ENCODE data around the gene MAPT. TPM values are rescaled to one million over a fixed set of nuclear protein-coding genes. Genes with fewer than 3 reads are reported as not detected.
A peak's percentile ranks its signal among the peaks of the same experiment; 100 is the strongest.
"Not testable (repeated sequence)": the region's sequence is repeated elsewhere in the genome, so short reads cannot be mapped to it uniquely, and the experiment has no call there.

MAPT gene
- total RNA-seq, 1 donor from 2014 or later = 2.9 TPM

- TF ChIP-seq CTCF (IDR thresholded peaks at IDR 0.05) = no peak
- H3K4me3 Mint-ChIP-seq (ENCODE audit: unreplicated experiment) = no peak overlapping the region
Observed at GRCh38 chr17:45952814-45953320, 58.5 kb downstream of the MAPT start.

GRCh38 chr17:45953561-45953960, 59.2 kb downstream of the MAPT start:
- DNase-seq (ENCODE audit: low spot score) = peak; percentile 15

More at GRCh38 chr17:45952814-45953320, 58.5 kb downstream of the MAPT start:
- Mint-ChIP-seq H3K4me1 (ENCODE audit: low read depth) (peaks cover 5% of the 10 kb centered on the region), H3K27ac (ENCODE audit: unreplicated experiment) (no peak overlapping the region), H3K9me3 (ENCODE audit: low read depth) (no peaks in the 10 kb centered on the region), H3K36me3 (ENCODE audit: low read depth) (no peaks in the 10 kb centered on the region), H3K27me3 (ENCODE audit: low read depth) (peaks cover 7% of the 10 kb centered on the region)
- DNase-seq (ENCODE audit: low spot score) = peak; percentile 59

GRCh38 chr17:45954914-45955313, 60.6 kb downstream of the MAPT start:
- H3K36me3 Mint-ChIP-seq (ENCODE audit: low read depth) = no peaks in the 10 kb centered on the region
- DNase-seq (ENCODE audit: low spot score) = no peak
- no peak for TF ChIP-seq CTCF (IDR thresholded peaks at IDR 0.05)

More at GRCh38 chr17:45953561-45953960, 59.2 kb downstream of the MAPT start:
- Mint-ChIP-seq H3K4me1 (ENCODE audit: low read depth) (peaks cover 5% of the 10 kb centered on the region), H3K4me3 (ENCODE audit: unreplicated experiment) (no peak overlapping the region), H3K27me3 (ENCODE audit: low read depth) (peaks cover 7% of the 10 kb centered on the region), H3K27ac (ENCODE audit: unreplicated experiment) (no peak overlapping the region), H3K9me3 (ENCODE audit: low read depth) (no peaks in the 10 kb centered on the region), H3K36me3 (ENCODE audit: low read depth) (no peaks in the 10 kb centered on the region)
- no peak for TF ChIP-seq CTCF (IDR thresholded peaks at IDR 0.05)

DNA sequence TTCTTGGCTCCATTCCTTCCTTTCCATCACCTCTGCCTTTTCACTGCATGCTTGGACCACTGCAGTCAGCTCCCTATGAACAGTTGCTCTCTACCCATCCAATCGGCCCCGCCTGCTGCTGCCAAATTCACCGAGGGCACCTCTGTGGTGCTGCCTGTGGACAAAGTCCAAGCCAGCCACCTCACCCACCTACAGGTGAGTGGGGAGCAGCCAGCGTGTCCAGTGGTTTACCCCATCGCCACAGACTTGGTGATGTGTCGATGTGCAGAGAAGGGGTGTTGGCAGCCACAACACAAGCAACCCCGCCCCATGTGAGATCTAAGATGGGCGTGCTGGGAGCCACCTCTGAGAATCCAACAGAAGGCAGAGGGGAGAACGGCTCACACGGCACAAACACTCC, 61.0 kb downstream of the MAPT start:
- Mint-ChIP-seq H3K27me3 (ENCODE audit: low read depth) (peaks cover 4% of the 10 kb centered on the region), H3K4me1 (ENCODE audit: low read depth) (no peaks in the 10 kb centered on the region), H3K36me3 (ENCODE audit: low read depth) (no peaks in the 10 kb centered on the region), H3K9me3 (ENCODE audit: low read depth) (no peaks in the 10 kb centered on the region), H3K27ac (ENCODE audit: unreplicated experiment) (no peak overlapping the region), H3K4me3 (ENCODE audit: unreplicated experiment) (no peak overlapping the region)
- DNase-seq (ENCODE audit: low spot score) = no peak
- TF ChIP-seq CTCF (IDR thresholded peaks at IDR 0.05) = no peak

More at GRCh38 chr17:45954914-45955313, 60.6 kb downstream of the MAPT start:
- Mint-ChIP-seq H3K9me3 (ENCODE audit: low read depth) (no peaks in the 10 kb centered on the region), H3K4me3 (ENCODE audit: unreplicated experiment) (no peak overlapping the region), H3K27ac (ENCODE audit: unreplicated experiment) (no peak overlapping the region), H3K27me3 (ENCODE audit: low read depth) (peaks cover 4% of the 10 kb centered on the region), H3K4me1 (ENCODE audit: low read depth) (no peaks in the 10 kb centered on the region)

GRCh38 chr17:45956090-45956489, 61.7 kb downstream of the MAPT start:
- H3K27ac Mint-ChIP-seq (ENCODE audit: unreplicated experiment) = no peak overlapping the region
- no peaks in the 10 kb centered on the region for H3K4me1 Mint-ChIP-seq (ENCODE audit: low read depth)
- TF ChIP-seq CTCF (IDR thresholded peaks at IDR 0.05) = no peak
- peaks cover 4% of the 10 kb centered on the region for H3K27me3 Mint-ChIP-seq (ENCODE audit: low read depth)
- H3K36me3 Mint-ChIP-seq (ENCODE audit: low read depth) = no peaks in the 10 kb centered on the region
- no peaks in the 10 kb centered on the region for H3K9me3 Mint-ChIP-seq (ENCODE audit: low read depth)
- H3K4me3 Mint-ChIP-seq (ENCODE audit: unreplicated experiment) = no peak overlapping the region
- no peak for DNase-seq (ENCODE audit: low spot score)

GRCh38 chr17:45956746-45957145, 62.4 kb downstream of the MAPT start:
- not testable (repeated sequence) for DNase-seq (ENCODE audit: low spot score); H3K36me3 Mint-ChIP-seq (ENCODE audit: low read depth); H3K27me3 Mint-ChIP-seq (ENCODE audit: low read depth); H3K4me3 Mint-ChIP-seq (ENCODE audit: unreplicated experiment); H3K27ac Mint-ChIP-seq (ENCODE audit: unreplicated experiment); H3K9me3 Mint-ChIP-seq (ENCODE audit: low read depth); H3K4me1 Mint-ChIP-seq (ENCODE audit: low read depth)

All from chondrocyte (in vitro differentiated cells).